Measurements from ENCODE around the gene TRPV4.

The TRPV4 gene

DNA sequence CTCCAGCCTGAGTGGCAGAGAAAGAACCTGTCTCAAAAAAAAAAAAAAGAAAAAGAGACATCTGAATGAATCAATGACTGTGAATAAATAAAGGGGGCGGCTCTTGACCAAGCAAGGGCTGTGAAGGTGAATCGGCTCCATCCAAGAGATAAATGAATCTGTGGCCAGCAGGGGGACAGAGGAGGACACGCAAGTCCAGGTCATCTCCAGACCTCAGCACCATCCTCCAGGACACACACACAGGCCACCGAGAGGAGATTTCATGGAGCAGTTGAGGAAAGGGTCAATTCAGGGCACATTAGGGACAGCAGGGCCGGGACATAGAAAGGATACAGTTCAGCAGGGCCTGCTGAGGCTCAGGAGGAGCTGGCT, 21.6 kb downstream of the TRPV4 start:
- FAIRE-seq (no peak), DNase-seq (ENCODE audit: extremely low spot score, insufficient read length, low read depth) (no peak)

DNA sequence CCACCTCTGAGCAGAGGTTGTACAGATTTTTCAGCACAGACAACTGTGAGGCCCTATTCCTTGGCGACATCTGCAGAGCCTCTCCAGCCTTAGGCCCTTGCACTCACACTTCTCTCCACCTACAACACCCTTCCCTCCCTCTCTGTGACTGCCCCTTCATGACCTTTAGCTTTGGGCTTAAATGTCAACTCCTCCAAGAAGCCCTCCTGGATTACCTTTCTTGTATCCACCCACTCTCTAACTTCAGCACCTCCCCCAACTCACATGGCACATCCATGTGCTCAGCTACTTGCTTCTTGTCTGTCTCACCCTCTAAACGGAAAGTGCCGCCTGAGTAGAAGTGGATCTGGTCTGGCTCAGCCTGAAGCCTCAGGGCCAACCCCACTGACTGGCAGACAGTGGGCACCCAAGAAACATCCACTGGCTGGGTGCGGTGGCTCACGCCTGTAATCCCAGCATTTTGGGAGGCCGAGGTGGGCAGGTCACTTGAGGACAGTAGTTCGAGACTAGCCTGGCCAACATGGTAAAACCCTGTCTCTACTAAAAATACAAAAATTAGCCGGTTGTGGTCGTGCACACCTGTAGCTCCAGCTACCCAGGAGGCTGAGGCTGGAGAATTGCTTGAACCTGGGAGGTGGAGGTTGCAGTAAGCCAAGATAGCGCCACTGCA, 22.1 kb downstream of the TRPV4 start:
- FAIRE-seq (no peak), DNase-seq (ENCODE audit: extremely low spot score, insufficient read length, low read depth) (no peak)

GRCh38 chr12:109808876-109809646, 24.1 kb downstream of the TRPV4 start:
- FAIRE-seq (no peak), DNase-seq (ENCODE audit: extremely low spot score, insufficient read length, low read depth) (no peak)

DNA sequence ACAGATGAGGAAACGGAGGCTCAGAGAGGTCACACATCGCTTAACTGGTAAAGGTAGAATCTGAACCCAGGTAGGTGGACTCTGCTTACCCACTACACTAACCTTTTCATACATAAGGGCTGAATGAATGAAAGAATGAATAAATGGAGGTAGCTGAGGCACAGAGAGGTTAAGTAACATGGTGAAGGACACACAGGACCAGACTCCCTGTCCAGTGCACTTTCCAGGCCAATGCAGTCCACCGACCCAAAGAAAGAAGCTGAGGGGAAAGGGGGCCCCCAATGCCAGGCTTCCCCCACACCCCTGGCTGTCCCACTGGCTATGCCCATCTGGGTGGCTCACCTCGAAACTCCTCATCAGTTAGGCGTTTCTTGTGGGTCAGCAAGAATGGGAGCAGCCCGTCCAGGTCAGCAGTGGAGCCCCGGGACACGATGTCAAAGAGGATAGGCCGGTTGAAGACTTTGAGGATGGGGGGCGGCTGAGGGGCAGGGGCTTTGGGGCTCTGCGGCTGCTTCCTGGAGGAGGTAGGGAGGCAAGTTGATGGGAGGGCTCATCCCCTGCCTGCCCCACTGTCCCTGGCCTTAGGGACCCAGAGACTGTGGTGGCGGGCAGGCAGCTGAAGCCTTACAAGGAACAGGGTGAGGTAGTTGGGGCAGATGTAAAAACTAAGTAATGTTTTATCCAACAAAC, 25.1 kb downstream of the TRPV4 start:
- DNase-seq (ENCODE audit: extremely low spot score, insufficient read length, low read depth) = no peak
- FAIRE-seq = no peak

DNA sequence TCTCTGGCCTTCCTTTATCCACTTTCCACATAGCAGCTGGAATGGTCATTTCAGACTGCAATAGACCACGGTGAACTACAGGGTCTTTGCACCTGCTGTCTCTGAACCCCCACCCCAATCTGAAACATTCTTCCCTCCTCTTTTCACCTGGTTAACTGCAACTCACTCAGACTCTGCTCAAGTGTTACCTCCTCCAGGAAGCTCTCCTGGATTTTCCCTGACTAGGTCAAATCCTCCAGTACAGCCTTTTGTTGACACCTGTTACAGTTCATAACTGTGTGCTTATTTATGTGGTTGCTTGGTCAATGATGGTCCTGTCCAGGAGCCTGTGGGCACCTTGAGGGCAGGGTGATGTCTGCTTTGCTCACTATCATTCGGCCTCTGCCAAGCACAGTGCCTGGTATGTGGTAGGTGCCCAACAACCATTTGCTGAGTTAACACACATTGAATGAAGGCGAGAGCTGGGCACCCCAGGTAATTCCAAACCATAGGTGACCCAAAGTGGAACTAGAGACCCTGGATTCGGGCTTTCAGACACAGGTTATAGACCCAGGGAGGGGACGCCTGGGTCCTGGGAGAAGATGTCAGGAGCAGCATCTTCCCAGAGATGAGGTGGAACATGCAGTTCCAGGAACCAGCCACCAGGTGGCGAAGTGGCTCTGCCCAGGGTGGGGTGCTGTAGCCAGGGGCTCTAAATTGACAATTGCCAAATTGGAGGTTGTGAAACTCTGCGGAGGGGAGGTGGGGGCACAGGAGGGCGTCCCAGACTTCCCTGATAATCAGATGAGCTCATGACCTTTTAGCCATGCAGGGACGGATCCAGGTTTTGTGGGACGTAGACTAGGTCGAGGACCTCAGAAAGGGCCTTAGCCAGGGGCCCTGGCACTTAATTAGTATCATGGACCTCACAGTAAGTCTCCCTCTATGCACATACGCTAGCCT, 28.1 kb downstream of the TRPV4 start:
- DNase-seq (ENCODE audit: extremely low spot score, insufficient read length, low read depth) = peak; percentile 59
- FAIRE-seq = peak; percentile 82

GRCh38 chr12:109803678-109804077, 29.5 kb downstream of the TRPV4 start:
- DNase-seq (ENCODE audit: extremely low spot score, insufficient read length, low read depth) (no peak), FAIRE-seq (no peak)

DNA sequence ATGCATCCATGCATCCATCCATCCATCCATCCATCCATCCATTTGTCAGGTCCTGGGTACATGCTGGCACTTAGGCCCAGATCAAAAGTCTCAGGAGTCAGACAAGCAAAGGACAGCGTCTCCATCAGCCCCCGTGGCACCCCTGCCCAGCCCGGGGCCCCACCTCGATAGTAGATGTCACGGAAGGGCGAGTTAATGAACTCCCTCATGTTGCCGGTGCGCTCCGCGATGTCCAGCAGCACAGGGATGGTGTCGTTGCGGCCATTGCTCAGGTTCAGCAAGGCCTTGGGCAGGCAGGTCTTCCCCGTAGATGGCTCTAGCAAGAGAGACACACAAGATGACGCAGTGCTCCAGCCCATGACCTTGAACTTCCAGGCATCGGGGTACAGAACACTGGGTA, 30.4 kb downstream of the TRPV4 start:
- no peak for FAIRE-seq
- no peak for DNase-seq (ENCODE audit: extremely low spot score, insufficient read length, low read depth)

GRCh38 chr12:109800536-109800935, 32.7 kb downstream of the TRPV4 start:
- no peak for FAIRE-seq
- DNase-seq (ENCODE audit: extremely low spot score, insufficient read length, low read depth) = no peak

- DNase-seq (ENCODE audit: extremely low spot score, insufficient read length, low read depth) (no peak), FAIRE-seq (no peak)
Observed at GRCh38 chr12:109798691-109799090, 34.5 kb downstream of the TRPV4 start.

DNA sequence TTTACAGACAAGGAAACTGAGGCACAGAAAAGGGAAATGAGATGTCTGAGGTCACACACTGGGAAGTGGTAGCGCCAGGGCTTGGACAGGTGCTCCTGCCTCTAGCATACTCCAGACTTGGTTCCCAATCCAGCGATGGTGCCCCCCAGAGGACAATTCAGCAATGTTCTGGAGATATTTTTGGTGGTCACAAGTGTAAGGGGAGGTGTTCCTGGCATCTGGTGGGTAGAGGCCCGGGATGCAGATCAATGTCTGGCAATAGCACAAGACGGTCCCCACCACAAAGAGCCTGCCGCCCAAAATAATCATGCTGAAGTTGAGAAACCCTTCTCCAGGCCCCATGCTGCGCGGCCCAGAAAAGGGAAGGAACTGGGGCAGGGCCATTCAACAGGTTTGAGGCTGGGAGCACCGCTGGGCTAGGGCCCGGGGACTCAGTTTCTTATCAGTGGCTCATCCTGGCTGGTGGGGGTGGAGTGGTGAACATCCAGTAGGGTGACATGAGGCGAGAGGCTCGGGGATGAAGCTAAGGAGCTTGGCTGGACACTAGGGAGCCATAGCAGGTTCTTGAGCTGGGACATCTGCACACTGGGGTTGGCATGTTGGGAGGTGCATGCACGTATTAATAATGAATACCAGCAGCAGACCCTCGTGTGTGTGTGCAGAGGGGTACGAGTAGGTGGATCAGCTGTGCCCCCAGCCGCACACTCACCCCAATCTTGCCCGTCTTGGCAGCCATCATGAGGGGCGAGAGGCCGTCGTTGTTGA, 35.1 kb downstream of the TRPV4 start:
- no peak for FAIRE-seq
- DNase-seq (ENCODE audit: extremely low spot score, insufficient read length, low read depth) = no peak

DNA sequence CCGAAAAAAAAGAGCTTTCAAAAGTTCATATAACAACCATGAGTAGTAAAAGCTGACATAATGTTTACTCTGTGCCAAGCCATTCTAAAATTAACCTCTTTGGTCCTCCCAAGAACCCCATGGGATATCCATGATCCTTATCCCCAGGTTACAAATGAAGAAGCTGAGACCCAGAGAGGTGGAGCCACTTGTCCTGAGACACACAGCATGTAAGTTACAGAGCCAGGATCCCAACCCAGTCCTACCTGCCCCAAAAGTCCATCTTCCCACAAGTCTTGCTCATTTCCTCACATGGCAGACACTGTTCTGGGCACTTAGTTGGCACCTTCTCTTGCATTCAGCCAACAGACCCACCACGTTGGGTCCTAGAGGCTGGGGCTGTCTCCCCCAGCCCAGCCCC, 37.1 kb downstream of the TRPV4 start:
- DNase-seq (ENCODE audit: extremely low spot score, insufficient read length, low read depth) (no peak), FAIRE-seq (no peak)

DNA sequence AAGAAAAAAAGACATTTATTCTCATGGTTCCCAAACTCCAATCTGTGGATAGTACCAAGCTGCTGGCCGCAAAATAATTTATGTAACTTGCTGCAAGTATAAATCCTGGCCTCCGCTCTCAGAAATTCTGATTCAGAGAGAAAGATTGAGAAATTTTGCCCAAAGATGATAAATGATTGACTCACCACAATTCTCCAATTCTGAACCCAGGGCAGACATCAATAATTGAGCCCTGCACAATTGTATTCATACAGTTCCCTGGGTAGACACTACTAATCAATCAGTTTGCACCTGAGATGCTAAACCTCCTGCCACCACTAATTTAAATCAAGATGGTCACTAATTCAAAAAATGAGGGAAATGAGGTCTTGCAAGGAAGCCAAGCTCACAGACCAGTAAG, 38.2 kb downstream of the TRPV4 start:
- no peak for FAIRE-seq
- DNase-seq (ENCODE audit: extremely low spot score, insufficient read length, low read depth) = no peak

DNA sequence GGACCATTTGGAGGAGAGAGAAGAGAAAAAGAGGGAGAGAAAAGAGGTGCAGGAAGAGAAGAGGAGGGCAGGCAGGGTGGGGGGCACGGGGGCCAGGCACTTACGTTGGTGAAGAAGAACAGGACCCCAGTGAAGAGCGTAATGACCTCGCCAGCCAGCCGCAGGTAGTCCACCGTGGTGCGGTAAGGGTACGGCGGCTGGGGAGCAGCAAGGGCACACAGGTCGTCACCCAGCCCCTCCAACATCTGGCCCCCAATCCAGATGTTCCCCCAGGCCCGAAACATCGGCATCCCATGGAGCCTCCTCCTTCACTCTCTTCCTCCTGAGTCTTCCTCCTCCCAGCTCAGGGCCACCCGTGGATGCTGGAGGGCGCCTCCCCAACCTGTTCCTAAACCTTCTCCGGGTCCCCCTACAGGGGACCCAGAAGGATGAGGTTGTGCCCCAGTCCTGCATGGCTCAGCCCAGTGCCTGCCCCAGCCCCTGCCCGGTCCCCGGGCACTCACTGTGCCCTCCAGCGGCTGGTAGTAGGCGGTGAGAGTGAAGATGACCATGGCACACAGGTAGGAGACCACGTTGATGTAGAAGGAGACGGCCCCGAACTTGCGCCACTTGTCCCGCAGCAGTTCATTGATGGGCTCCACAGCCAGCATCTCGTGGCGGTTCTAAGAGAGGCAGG, 39.2 kb downstream of the TRPV4 start:
- no peak for DNase-seq (ENCODE audit: extremely low spot score, insufficient read length, low read depth)

GRCh38 chr12:109793411-109793810, 39.8 kb downstream of the TRPV4 start:
- FAIRE-seq (no peak), DNase-seq (ENCODE audit: extremely low spot score, insufficient read length, low read depth) (no peak)

More for the DNA sequence above, 39.2 kb downstream of the TRPV4 start:
- FAIRE-seq = no peak

DNA sequence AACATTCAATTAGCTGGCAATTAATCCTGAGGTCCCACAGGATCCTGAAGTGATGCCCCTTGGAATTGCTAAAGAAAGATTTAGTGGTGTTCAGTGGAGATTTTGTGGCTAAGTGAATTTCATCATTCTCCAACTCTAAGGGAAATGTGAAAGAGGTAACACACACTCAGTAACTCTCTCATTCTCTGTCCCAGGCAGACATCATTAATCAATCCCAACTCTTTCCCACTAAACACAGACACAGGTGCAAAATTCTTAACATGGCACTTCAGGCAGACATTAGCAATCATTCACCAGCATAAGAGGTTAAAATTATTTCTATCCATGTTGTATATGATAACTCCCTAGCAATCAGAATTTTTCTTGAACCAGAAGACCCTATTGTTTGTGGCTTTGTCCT, 40.2 kb downstream of the TRPV4 start:
- DNase-seq (ENCODE audit: extremely low spot score, insufficient read length, low read depth) (no peak), FAIRE-seq (no peak)

DNA sequence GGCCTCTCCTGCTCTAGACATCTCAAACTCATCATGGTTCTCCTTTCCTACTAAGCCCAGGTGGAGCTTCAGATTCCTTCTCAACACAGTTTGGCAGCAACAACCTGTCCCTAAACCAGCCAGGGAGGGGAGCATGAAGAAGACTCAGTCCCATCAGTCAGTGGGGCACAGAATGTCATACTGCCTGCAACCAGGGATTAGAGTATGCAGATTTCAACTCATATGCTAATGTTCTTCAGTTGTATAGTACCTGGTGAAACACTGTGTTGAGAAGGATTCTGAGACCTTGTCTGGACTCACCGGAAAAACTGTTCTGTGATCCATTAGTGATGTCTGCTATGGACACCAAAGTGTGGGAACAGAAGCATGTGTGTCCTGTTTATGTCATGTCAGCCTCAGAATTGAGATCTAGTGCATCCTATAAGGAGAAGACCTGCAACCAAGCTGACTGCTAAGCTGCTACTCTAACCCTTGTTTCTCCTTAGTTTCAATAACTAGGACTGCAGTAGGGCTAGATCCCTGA, 43.6 kb downstream of the TRPV4 start:
- FAIRE-seq = no peak

DNA sequence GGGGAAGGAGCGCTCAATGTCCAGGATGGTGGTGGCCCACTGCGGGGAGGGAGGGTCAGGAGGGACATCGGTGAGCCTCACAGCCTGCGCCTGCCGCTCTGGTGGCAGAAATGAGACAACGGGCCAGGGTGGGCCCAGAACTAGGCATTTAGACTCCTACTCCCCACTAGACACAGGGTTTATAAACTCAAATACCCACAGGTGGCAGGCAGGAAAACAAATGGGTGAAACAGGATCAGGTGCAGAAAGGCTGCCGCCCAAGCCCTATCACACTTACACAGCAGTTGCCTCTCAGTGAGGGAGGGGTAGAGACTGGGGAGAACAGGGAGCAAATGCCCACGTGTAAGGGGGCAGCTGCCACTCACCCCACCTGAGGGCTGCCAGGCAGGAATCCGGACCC, 46.4 kb downstream of the TRPV4 start:
- DNase-seq (ENCODE audit: extremely low spot score, insufficient read length, low read depth) = no peak
- FAIRE-seq = no peak

More for the DNA sequence above, 43.6 kb downstream of the TRPV4 start:
- no peak for DNase-seq (ENCODE audit: extremely low spot score, insufficient read length, low read depth)

DNA sequence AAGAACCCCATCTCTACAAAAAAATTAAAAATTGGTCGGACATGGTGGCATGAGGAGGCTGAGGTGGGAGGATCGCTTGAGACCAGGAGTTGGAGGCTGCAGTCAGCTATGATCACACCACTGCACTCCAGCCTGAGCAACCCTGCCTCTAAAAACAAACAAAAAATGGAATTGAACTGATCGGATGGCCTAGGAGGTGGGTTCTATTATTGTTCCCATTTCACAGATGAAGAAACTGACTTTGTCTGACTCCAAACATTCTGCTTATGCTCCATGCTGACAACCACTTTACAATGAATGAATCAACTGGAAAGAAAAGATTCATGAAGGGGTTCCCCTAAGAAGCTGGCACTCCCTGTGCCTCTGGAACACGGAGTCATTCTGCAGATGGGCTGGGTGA, 47.3 kb downstream of the TRPV4 start:
- FAIRE-seq (no peak), DNase-seq (ENCODE audit: extremely low spot score, insufficient read length, low read depth) (no peak)

DNA sequence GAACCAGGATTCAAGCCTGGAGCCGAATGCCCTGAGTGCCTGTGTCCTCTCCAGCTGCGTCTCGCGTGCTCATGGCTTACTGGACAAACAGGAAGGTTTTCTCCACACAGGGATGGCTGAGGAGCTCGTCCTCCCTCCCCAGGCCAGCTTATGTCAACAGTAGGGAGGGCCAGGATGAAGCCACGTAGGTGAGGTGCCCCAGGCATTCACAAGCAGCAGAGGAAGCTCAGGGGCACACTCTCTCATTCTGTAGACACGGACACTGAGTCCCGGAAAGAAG, 49.3 kb downstream of the TRPV4 start:
- DNase-seq (ENCODE audit: extremely low spot score, insufficient read length, low read depth) = no peak
- FAIRE-seq = no peak
